Umbilical cord (tissue), 2 donors: Measurements from ENCODE around the gene NKIRAS2. TPM values are rescaled to one million over a fixed set of nuclear protein-coding genes. Genes with fewer than 3 reads are reported as not detected.
"Not testable (repeated sequence)": the region's sequence is repeated elsewhere in the genome, so short reads cannot be mapped to it uniquely, and the experiment has no call there.

Experiments used
- DNase-seq: peaks from one replicate; pipeline ENCODE4 v3.0.0-alpha.2; 2015; ENCODE audit warnings: low spot score
- total RNA-seq: library from RNA; depleted of rRNA; stranded (reverse); fragments of >200 nt; gene quantifications from one replicate; pipeline ENCODE4 v1.2.3, GENCODE V29; 2014; ENCODE audit warnings: low replicate concordance; ENCODE audit not compliant: insufficient read depth

The NKIRAS2 gene
- total RNA-seq, 1 donor from 2014 or later = 41.2 TPM

DNA sequence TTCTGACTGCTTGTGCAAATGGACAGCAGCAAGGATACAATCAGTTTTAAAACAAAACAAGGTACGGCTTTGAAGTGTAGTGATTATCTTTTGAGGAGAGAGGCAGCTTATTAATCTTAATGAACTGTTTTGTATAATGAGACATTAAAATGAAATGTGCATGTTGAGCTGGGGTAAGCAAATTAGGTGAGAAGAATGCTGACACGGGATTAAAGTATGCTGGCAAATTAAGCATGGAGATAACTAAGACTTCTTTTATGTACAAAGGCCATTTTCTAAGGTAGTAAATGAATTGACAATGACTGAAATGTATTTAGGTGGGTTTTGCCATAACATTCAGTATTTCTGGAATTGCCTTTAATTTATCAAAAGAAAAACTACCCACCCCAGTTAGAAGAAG, 21.4 kb upstream of the NKIRAS2 start:
- no peak for DNase-seq

DNA sequence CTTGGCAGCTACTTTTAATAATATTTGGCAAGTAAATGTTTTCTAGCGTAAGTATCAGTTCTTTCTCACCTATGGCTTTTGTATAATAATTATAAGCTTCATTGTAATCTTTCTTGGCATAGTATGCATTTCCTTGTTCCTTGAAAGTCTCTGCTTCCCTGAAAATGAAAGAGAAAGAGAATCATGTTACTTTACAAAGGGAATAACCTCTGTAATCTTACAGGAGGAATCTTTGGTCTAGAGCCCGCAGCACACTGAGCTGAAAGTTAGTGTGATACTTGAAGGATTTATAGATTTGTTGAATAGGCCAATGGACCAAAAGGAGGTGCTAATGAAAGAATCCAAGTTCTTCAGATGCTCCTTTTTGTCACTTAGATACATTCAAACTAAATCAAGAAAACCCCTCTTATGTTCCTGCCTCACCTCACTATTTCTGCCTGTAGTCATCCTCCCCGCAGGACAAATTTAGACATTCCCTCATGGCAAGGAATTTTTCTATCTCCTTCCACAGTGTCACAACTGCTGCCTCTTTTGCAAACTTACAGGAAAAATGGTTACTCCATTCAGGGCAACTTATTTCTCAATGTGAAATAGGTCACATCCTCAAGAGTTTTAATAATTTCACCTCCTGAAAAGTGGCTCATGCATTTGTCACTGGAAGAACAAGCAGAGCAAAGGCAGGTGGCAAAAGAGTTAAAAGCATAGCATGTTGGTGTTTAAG, 19.3 kb upstream of the NKIRAS2 start:
- DNase-seq = no peak

DNA sequence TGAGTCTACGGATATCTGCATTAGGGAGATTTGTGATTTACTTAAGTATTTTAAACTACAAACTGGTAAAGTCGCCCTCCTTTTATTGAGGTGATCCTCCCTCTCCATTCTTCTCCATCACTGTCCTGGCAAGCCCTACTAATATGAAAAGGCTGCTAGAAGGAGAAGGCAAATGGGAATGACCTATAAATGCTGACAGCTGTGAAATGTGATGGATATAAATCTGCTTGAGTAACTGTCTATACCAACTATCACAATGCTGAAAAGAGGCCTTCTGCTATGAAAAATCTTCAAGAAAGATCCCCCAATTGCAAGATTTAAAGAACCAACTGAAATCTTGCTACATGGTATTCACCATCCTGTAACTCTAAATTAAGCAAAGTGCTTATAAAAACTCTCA, 18.2 kb upstream of the NKIRAS2 start:
- no peak for DNase-seq

DNA sequence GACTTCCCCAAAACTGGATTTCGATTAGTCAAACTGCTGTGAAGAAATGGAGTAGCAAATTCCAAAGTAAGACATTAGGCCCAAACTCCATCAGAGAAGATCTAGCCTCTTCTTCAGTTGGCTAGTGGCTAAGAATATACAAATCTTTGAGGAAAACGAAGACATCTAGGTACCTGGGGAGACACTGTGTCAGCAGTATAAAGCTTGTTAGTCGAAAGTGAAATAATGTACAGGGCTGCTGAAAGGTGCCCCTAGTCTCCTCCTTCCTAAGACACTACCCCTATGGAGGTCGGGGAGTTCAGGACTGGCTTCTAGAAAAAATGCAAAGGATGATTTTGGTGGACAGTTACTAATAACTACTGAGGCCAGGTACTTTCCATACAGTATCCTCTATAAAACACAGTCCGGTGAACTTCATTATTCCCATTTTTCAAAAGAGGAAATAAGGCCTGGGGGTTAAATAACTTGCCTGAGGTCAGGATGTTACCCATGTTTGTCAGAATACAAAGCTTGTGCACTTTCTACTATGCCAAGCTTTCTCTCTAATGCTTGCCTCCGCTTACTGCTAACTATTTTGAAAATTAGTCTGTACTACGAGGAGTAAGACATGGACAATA, 17.6 kb upstream of the NKIRAS2 start:
- no peak for DNase-seq

DNA sequence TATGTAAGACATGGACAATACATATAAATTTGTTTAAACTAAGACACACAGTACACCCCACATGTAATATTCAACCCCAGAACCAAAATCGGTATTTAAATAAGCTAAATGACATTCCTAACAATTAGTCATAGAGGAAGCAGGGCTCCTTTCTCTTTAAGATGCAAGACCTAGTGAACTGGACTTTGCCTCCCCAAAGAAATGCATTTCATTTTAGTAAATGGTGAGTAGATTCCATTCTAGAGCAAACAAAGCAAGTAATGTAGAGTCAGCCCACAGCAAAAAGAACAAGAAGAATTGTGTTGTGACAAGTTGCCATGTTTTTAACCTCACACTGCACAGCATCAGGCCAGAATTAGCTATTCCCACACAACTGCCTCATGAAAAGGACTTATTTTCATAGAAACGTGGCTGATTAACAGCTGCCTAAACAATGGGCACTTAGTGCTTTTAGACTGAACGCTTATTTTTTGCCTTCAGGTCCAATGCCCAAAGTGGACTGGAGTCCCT, 17.0 kb upstream of the NKIRAS2 start:
- DNase-seq = no peak

DNA sequence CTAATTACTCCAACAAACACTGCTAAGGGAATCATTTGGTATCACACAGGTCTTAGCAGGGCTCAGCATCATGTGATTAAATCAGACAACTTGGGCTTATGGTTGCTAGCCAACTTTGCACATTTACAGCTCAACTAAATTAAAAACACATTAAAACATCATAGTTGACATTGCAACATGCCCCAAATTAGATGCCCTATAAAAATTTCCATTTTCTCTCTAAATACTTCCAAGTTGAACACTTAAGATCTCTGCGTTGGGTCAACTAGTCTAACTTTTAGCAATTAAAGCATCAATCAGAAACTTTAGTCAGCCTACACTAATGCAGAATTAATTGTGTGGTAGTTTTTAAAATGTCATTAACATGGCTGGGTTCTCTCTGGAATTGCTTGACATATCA, 14.7 kb upstream of the NKIRAS2 start:
- DNase-seq = no peak

DNA sequence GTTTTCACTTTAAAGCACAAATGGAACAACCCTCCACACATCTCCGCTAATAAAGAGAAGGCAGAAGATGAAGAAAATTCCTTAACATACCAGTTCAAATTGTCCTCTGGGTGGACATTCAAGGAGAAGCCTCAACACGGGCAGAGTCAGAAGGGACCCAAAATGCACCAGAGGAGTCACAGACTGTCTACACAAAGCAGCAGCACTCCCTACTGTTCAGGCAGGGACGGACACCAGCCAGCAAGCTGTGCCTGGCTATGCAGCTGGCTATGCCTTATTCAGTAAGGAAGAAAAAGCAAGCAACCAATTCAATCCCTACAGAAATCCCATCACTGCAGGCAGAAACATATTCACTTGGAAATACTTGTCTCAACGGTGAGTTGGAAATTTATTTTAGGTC, 10.7 kb upstream of the NKIRAS2 start:
- DNase-seq = no peak

DNA sequence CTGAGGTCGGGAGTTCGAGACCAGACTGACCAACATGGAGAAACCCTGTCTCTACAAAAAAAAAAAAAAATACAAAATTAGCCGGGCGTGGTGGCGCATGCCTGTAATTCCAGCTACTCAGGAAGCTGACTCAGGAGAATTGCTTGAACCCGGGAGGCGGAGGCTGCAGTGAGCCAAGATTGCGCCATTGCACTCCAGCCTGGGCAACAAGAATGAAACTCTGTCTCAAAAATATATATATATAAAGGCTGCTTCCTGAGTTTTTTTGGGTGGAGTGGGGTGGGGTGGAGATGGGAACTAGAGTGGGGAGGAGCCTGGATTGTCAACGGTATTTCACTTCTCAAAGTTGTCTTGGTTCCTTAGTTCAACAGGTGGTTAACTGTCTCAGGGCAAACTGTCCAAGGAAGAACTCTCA, 9.6 kb upstream of the NKIRAS2 start:
- not testable (repeated sequence) for DNase-seq

DNA sequence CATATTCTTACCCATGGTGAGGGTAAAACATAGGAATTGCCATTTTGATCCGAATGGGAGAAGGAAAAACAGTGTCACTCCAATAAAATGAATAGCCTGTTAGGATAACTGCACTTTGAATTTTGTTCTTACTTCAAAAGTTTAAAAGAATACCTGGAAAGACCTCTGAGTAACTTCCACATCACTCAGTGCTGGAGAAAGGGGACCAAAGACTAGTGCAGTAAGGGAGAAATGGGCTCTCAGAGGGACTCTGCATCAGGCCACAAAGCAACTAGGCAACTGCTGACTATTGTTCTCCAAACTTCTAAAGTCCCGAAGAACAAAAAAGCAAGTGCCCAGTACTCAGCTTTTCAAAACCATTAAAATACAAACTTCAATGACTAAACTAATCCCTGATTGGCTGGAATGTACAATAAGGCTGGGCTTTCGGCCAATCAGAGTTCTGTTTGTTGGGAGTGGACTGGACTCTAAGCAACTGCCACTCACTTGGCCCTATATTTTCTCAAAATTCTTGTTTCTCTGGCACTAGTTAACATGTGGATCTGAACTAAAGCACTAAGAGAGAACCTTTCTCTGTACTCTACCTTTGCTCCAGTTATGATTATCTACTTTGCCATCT, 8.9 kb upstream of the NKIRAS2 start:
- DNase-seq = no peak

DNA sequence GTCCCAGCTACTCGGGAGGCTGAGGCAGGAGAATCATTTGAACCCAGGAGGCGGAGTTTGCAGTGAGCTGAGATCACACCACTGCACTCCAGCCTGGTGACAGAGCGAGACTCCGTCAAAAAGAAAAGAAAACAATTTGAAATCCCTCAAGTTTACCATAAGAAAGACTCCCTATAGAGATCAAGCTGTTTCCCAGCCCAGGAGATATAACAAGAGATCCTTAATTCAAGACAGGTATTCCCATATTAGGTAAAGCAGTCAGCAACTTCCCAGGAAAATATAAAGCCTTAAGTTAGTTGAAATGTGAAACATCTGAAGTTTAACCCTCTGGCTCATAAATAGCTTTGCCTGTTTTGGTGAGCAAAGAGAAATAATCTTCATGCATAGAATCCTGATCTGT, 7.5 kb upstream of the NKIRAS2 start:
- DNase-seq = not testable (repeated sequence)

DNA sequence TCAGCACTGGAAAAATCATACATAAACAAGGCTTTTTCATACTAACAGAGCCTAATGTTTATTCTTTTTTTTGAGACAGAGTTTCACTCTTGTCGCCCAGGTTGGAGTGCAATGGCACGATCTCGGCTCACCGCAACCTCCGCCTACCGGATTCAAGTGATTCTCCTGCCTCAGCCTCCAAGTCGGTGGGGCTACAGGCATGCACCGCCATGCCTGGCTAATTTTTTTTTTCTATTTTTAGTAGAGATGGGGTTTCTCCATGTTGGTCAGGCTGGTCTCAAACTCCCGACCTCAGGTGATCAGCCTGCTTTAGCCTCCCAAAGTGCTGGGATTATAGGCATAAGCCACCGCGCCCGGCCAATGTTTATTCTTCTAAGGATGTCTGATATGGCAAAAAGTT, 6.2 kb upstream of the NKIRAS2 start:
- DNase-seq = not testable (repeated sequence)

DNA sequence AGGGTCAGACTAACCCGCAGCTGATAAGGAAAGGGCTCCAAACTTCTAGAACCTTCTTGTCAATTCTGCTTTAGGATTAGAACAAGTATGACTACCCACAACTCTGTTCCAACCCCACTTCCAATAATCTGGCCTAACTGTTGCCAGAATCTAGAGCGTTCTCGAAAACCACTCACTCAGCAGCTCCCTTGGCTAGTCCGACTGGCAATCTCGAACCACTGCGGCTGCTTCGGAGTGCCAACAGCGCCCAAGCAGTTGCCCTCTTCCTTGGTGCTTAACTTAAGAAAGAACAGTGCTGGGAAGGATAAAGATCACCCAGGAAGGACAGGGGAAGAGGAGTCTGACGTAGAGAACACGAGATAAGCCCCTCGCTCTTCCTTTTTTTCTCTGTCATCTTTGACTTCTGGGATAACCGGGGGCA, 3.5 kb upstream of the NKIRAS2 start:
- DNase-seq = no peak

DNA sequence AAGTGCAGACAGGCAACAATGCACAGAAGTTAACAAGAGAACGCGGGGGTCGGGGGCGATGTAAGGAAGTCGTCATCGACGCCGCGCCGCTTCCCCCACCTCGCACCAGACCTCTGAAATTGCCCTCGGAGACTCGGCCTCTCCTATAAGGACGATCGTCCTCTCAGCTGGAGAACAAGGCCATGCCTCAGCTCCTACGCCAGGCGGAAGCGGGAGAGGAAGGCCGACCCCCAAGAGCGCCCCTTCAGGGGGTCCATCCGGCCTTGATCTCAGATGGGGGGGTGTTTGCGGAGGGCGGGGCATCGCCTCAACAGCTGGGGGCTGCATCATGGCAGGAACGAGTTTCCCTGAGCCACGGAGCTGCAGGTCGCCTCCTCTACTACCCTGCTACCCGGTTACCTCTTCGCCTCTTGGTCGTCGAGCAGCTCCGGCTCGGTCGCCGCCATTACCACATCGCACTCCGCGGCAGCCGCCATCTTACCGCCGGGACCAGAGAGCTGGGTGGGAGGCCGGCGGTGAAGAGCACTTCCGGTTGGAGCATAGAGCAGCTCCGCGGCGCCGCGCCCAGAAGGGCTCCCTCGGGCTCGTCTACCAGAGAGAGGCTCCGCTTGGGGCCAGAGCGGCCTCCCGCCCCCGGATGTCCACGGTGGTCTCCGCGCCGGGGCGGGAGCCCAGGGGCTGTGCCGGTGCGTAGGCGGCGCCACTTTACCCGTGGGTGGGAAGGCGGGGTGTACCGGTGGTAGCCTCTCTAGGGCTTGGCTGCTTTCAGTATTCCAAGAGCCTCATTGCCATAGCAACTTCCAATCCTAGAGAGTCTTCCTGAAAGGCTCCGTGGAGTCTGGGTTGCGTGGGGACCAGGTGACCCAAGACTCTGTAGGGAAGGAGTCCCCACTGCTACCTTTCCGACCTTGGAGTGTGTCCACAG, 2.7 kb upstream of the NKIRAS2 start, which contains the start of gene DNAJC7:
Gene DNAJC7 (minus strand): TSS at position 499 of the 925 bp plus-strand sequence. CDS start 23 bp downstream, at position 476.
- peak; percentile 95 for DNase-seq

DNA sequence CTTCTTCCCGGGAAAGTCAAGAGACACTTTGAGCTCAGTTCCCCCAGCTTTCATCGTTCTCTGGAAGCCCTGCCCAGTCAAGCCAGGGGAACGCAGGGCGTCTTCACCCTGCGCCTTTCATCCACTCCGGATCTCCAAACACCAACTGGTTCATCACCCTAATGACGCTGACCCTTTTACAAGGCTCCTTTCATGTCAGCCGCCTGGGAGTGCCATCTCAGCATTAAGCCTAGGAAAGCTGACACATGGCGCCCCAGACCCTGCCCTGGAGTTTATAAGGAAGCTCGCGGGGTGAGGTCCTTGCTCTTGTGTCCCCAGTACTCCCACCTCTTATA, 2.1 kb upstream of the NKIRAS2 start:
- DNase-seq = no peak

DNA sequence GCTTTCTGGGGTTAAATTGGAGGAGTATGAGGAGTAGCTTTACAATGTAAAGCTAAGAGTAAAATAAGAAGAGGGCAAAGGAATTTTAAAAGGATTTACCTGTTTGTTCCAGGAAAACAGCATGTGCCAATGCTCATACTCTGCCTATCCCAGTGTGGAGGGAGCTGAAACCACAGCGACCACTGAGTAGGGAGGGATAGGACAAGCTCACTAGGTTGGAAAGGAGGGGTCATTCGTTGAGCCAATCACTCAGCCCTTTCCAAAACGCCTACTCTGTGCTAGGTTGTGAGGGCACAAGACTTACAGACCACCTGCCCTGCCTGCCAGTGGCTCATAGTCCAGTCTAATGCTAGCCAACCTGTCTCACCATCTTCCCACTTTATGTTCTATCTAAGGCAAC, 1.6 kb upstream of the NKIRAS2 start:
- DNase-seq = no peak

DNA sequence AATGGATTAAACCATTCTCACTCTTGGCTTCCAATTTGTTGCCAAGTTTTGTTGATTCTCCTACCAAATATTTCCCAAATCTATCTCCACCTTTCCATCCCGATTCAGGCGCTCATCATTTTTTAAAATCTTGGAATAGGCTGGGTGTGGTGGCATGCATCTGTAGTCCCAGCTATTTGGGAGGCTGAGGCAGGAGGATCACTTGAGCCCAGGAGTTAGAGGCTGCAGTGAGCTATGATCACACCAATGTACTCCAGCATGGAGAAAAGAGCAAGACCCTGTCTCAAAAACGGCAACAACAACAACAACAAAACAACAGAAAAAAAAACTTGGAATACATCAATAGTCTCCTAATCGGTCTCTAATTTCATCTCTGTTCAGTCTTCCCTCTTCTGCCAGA, 902 bp upstream of the NKIRAS2 start:
- no peak for DNase-seq

DNA sequence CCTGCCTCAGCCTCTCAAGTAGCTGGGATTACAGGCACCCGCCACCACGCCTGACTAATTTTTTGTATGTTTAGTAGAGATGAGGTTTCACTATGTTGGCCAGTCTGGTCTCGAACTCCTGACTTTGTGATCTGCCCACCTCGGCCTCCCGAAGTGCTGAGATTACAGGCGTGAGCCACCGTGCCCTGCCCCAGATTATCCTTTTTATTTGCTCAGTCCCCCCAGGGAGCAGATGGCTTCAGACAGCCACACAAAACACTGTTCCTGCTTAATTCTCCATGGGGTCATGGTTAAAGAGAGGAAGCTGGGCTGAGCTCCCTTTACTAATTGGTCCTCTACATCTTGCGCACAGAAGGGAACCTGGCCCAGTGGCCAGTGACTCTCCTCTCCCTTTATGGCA, 955 bp downstream of the NKIRAS2 start:
- not testable (repeated sequence) for DNase-seq

DNA sequence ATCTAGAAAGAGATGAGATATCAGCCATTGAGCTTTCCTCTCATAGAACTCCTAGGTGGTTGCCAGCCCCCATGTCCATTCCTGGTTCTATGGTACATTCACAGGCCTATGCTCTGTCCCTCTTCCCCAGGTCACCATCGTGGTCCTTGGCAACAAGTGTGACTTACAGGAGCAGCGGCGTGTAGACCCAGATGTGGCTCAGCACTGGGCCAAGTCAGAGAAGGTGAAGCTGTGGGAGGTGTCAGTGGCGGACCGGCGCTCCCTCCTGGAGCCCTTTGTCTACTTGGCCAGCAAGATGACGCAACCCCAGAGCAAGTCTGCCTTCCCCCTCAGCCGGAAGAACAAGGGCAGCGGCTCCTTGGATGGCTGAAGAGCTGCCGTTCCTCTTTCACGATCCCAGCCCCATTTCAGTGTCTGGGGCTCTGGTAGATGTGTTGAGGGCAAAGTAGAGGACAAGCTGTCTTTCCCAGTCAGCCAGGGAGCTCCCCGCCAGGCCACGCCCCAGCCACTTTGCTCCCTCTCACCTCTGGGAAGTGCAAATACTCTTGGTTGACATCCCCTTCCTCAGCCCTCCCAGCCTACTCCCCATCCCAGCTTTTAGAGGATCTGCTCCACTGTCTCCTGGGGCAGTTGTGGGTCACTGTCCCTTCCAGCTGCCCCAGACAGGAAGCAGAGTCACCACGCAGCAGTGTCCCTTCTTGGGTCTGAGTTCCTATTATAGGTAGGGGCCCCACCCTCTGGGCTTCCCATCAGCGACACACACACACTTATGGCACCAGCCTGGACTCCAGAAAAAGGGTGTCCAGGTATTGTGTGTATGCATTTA, 3.8 kb downstream of the NKIRAS2 start:
- peak; percentile 32 for DNase-seq

DNA sequence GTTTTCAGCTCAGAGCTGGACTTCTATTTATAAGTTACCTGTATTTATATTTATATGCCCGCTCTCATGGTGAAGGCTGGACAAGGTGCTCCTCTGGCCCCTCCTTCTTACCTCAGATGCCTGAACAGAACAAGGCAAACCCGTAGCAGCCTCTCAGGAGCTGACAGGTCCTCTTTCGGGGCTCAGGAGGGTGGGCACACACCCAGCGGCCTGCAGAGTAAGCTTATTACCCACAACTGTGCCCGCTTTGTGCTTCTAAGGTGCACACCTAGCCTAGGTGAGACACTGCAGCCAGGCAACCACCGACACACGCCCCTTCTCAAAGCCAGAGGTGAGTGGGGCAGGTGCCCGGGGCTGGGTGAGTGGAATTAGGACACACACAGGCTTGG, 5.3 kb downstream of the NKIRAS2 start:
- DNase-seq = no peak

DNA sequence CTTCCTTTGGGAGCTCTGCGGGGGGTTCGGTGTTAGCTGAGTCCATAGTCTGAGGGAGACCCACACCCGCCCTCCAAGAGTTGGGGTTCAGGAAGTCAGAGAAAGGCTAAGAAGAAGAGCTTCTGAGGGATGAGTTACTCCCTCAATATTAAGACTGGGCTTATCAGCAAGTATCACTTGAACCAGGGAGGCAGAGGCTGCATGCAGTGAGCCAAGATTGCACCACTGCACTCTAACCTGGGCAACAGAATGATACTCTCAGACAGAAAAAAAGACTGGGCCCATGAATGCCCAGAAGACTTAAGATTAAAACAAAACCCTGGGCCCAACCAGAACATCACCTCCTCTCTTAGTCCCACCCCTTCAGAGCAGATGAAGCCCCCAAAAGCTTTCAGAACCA, 6.0 kb downstream of the NKIRAS2 start:
- DNase-seq = no peak
